DMS 273 (cell line): ENCODE measurements around the gene GIMD1.
"Not testable (repeated sequence)": the region's sequence is repeated elsewhere in the genome, so short reads cannot be mapped to it uniquely, and the experiment has no call there.

ENCODE experiments used
- DNase-seq: peaks from one replicate; lab custom pipeline; 2025; ENCODE audit not compliant: unreplicated experiment; lab: John Stamatoyannopoulos, UW

GIMD1 gene

DNA sequence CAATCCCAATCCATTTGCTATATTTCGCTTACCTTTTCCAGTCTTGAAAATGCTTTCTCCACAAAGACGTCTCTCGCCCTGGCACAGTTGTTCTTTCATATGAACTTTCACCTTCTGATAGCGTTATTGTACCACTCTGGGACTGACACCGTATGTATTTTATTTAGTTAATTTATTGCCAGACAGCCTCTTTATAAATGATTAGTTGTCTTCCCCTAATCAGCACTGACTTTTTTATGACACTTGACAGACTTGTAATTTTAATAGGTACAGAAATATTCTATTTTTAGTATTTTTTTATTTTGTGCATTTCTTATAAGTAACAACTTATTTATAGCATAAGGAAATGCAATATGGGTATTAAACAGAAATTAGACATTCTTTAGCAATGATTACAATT lies at the start of gene GIMD1:
Gene GIMD1 (minus strand): TSS at position 101 of the 400 bp plus-strand sequence. CDS start 1,343 bp downstream, outside the sequence.
- DNase-seq, result no peak

DNA sequence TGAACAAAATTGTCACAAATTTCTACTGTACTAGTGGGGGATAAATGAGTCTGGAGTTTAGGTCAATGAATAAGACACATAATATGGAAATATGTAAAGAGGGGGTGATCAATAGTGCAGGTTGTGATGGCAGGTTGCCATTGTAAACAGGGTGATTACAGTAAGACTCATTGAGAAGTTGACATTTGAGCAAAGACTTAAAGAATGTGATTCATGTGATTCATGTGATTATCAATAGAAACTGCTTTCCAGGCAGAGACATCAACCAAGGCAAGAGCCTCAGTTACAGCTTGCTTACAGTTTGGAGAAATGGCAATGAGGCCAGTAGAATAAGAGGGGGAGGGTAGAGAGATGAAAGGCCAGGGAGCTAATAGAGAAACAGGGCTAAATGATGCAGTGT lies 45.8 kb upstream of the GIMD1 start:
- no peak for DNase-seq

DNA sequence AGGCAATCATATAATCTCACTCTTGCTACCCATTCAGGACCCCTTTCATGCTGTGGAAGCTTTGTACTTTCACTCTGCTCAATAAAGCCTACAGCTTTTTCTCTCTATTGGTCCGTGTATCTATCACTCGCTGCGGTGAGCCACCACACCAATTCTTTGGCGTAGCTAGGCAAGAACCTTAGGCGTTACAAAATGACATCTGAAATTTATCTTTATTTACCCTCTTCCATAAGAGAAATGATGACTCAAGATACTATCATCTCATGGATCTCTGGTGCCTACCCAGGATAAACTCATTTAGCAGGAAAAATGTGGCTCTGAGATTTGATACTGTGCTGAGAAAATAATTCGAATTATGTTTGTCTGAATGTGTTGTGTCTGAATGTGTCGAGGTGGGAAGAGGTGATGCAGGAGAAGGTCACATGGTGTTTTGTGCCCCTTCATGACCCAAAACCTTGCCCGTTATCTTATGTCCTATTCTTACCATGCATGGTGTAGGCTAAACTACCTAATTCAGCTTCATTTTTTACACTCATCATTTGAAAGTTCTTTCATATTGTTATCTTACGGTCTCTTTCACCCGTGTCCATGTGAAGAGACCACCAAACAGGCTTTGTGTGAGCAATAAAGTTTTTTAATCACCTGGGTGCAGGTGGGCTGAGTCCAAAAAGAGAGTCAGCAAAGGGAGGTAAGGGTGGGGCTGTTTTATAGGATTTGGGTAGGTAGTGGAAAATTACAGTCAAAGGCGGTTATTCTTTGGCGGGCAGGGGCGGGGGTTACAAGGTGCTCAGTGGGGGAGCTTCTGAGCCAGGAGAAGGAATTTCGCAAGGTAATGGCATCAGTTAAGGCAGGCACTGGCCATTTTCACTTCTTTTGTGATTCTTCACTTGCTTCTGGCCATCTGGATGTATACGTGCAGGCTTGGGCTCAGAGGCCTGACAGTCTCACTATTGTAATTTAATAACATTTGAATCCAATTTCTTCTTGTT lies 41.6 kb upstream of the GIMD1 start:
- DNase-seq, result no peak

DNA sequence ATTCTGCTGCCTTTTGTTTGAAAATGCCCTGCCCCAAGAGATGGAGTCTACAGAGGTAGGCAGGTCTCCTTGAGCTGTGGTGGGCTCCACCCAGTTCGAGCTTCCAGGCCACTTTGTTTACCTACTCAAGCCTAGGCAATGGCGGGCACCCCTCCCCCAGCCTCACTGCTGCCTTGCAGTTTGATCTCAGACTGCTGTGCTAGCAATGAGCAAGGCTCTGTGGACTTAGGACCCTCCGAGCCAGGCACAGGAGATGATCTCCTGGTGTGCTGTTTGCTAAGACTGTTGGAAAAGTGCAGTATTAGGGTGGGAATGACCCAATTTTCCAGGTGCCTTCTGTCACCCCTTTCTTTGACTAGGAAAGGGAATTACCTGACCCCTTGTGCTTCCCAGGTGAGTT lies 39.4 kb upstream of the GIMD1 start:
- DNase-seq, result not testable (repeated sequence)

DNA sequence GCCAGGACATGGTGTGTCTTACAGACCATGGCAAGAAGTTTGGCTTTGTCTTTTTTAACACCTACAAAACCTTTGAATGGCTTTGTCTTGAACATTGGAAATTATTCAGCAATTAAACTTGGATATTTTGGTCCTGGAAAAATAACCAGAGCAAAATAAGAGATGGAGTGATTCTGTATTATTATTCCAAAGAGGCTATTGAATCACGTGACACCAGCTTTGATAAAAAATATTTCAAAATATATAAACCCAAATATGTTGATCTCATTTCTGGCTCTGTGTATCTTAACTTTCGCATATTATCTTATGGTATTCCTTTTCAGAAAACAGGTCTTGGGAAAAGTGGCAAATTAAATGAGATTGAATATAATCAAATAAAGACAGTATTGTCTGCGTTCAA lies 32.6 kb upstream of the GIMD1 start:
- no peak for DNase-seq

DNA sequence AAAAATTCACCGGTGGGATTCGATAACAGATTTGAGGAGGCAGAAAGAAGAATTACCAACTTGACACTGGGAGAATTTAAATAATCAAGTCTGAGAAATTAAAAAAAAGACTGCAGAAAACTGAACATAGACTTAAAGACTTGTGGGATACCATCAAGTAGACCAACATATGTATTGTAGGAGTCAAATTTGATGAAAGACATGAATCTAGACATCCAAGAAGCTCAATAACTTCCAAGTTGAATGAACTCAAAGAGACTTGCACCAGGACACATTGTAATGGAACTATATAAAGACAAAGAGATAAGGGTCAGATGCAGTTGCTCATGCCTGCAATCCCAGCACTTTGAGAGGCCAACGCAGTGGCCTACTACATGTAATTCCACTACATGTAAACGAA lies 30.3 kb upstream of the GIMD1 start:
- not testable (repeated sequence) for DNase-seq

DNA sequence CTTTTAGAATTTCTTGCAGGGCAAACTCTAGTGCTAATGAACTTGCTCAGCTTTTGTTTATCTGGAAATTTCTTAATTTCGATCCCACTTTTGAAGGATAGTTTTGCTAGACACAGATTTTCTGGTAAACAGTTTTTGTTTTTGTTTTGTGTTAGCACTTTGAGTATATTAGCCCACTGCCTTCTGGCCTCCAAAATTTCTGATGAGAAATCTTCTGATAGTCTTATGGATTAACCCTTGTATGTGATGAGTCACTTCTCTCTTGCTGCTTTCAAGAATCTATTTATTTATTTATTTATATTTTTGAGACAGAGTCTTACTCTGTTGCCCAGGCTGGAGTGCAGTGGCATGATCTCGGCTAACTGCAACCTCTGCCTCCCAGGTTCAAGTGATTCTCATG lies 27.0 kb upstream of the GIMD1 start:
- DNase-seq, result no peak

DNA sequence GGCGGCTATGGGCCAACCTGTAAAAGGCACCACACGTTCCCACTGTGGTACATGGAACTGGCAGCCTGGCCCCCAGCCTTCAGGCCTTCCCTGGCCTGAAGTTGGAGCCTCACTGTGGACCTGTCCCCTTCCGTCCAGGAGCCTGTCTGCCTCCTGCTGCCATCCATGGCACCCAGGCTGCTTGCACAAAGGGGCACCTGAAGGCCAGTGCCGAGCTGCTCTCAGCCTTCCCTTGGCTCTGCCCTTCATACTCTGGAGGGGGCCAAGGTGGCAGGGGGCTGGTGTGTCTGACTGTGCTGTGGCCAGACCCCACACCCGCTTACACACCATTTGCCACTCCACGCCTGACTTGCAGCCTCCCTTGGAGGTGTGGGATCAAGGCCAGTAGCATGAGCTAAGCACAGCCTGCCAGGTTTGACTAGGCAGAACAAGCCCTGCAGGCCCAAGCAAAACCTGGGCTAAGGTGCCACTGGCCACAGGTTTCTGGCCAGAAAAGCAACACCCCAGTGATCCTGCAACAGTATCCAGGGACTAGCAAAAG lies 17.3 kb upstream of the GIMD1 start:
- no peak for DNase-seq

DNA sequence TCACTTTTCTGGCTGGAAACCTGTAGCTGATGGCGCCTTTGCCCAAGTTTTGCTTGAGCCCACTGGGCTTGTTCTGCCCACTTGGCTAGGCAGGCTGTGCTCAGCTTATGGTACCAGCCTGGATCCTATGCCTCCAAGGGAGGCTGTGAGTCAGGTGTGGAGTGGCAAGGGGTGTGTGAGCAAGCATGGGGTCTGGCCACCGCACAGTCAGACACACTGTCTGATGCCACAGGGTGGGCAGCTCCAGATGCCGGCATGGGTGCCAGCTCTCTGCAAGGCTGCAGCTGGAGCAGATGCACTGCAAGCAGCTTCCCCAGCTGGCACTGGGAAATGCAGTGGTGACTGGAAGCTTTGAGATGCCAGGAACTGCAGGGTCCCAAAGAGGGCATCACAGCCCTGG lies 16.3 kb upstream of the GIMD1 start:
- no peak for DNase-seq

DNA sequence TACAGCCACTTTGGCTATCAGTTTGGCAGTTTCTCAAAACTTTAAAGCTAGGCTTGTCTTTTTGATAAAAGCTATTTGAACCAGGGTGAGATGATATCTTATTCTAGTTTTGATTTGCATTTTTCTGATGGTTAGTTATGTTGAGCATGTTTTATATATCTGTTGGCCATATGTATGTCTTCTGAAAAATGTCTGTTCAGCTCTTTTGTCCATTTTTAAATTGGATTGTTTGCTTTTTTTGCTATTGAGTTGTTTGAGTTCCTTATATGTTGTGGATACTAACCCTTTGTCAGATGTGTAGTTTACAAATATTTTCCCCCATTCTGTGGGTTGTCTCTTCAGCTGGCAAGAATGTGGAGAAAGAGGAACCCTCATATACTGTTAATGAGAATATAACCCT lies 11.6 kb upstream of the GIMD1 start:
- DNase-seq, result no peak

DNA sequence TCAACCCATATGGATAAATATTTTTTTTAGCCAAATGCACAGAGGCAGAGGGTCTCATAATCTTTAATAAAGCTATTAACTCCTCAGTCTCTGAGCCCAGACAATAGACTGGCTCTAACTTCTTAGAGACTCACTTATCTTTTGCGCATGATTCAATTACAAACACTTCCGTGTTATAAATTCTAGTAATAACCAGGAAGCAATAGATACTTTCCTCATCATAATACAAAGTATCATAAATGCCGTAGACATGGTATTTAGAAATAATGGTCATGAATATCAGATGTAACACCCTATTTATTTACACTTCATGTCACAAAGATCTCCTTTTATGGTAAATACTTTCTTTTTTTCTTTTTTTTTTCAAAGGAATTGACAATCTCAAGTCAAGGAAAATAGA lies 4.4 kb upstream of the GIMD1 start:
- DNase-seq, result no peak

DNA sequence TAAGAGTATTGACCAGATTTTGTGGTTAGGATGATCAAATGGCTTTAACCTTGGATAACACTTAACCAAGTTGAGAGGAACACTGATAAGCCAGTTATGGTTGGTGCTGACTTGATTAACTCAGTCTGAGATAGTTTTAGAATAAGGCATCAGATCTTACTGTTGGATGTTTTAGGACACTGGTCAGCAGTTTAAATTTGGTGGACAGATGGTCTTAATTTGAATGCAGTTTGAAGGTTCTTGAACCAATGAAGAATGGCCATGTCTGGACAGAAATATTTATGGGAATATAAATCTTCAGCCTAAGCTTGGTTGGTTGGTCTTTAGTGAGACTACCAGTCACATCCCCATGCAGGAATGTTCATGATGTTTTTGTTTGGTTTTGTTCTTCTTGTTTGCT lies 2.6 kb upstream of the GIMD1 start:
- DNase-seq, result no peak

DNA sequence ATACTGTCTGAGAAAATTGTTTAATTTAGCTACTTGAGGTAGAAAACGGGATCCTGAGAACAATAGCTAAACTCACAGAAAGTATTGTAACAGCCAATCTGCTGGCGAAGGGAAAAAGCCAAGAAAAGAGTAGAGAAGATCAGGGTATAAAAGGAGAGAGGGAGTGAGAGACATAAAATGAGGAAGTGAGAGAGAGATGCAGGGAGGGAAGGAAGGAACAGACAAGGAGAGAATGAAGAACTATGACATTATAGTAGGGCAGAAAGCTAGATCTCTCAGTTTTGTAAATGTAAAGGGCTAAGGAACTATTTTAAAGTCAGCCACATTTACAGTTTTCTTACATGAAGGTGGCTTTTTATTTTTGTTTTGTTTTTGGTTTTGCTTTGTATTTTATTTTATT lies 1.6 kb upstream of the GIMD1 start:
- DNase-seq, result no peak

DNA sequence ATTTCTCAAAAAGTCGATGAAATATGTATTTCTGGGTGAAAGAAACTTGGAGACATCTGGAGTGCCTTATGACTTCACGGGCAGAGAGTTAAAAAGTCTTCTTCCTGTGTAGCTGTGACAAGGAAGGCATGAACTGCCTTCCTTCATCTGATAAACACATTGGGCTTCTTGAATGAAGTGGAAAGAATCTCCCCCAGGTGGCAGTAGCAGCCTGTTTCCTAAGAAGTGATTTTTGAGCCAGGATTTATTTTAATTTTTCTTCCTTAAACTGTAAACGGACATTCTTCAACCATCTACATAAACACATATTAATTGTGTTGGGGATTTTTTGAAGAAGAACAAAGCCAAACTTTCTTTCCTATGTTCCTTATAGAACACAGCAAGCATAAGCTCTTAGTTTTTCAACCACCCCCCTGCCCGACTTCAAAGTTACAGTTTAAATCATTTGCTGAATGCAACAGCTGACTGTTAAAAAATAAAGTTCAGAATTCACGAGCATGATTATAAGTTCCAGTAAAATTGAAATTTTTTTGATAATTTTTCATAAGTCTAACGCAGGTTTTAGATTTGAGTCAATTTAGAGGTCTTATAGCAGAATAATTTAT lies 980 bp upstream of the GIMD1 start:
- peak; percentile 64 for DNase-seq

DNA sequence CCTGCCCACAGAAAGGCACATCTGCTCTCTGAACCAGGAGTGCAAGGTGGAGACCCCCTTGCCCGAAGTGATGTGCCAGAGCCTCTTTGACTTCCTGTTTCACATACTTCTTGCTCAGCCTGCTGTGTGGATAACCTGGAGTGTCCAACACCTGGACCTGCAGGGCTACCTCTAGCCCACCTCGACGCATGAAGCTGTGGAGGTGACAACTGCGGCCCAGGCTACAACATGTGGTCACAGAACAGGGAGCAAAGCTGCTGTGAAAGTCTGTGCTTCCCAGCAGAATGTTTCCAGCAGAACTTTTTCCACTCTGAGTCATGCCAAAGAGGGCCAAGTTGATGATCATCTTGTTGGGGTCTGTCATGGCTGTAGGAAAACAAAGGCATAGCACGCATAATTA lies 1.5 kb downstream of the GIMD1 start:
- no peak for DNase-seq

DNA sequence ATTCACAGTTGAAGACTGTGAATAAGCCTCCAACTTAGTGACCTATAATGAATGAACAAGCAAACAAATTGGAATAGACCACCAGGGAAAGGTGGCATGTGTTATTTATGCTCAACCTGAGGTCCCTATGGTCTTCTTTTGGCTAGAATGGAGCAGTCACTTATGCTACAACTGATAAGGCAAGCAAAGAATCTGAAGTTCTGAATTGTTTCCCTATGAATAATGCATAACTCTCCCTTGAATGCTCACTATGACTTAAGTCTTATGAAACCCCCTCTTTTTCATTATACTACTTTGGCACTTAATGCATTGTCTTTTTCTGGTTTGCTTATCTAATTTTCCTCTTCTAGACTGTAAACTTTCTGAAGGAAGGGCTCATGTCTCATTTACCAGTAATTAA lies 2.6 kb downstream of the GIMD1 start:
- no peak for DNase-seq

DNA sequence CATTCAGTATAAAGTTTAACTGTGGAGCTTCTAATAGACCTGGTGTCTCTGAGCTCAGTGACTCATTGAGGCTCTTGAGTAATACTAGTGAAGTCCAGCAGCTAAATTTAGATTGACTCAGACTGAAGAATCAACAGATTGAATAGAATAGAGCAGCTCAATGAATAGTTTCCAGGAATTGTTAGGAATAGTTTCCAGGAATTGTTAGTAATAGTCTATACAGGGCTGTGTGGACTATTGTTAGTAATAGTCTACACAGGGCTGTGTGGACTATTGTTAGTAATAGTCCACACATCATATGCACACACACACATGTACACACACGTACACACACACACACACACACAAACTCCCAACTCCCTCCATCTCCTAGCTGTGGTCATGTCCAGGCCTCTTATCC lies 3.0 kb downstream of the GIMD1 start:
- DNase-seq, result no peak

DNA sequence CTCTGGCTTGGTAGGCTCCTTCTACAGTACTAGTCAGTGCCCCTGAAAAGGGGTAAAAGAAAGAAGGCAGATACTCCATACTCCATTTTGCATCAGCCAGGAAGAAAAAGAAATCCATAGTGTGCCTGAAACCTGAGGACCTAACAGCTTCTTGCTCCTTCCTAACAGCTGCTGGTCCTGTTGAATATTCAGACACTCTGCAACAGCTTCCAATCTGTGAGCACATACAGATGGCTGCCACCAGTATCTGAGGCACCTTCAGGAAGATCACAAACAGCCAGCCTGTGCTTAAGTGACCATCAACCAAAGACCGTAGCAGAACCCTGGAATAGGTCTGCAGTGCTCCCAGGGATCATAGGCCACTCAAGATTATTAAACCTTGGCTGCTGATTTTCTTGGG lies 4.3 kb downstream of the GIMD1 start:
- DNase-seq, result peak; percentile 68

DNA sequence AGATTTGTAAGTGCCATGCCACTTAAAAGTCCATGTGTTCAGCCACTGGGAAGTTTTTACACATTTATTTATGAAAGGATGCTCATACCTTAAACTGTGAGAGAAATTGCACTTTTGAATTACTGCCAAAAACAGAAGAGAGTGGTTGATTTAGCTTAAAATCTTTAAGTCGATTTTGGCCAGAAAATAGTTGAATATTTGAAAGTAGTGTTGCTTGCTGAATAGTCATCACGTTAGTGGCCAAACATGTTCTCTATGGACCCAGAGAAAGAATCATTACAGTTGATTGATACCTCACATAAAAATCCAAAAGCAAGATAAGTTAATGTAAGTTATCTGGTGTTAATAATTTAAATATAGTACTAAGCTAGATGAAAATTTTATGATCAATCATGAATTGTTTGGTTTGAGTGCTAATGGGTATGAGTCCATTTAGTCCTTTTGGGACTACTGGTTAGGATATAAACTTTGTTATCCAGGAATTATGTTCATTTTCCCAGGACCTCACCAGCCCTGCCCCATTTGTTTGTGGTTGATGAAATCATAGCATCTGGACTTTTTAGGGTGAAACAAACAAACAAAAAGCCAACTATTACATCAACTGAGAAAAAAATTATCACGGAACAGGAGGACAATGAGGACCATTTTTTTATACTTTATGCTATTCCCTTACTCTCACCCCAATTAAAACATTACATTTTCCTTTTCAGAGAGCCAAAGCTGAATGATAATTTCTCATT lies 6.3 kb downstream of the GIMD1 start:
- DNase-seq, result no peak

DNA sequence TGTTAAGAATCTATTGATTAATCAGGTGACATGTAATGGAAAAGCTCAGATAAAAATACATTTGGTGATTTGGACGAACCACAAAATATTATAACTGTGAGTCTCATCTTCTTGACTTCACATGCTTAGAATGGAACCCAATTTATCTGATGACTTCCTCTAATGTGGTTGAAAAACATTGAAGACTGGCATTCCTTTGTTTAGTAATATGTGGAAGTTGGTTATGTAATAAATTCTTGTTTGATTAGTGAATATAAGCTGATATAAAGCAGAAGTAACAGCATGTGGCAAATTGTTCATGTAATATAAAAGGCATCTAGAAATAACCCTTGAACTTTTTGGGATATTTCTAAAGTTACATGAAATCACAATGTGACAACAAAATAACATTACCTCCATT lies 9.7 kb downstream of the GIMD1 start:
- DNase-seq, result no peak

DNA sequence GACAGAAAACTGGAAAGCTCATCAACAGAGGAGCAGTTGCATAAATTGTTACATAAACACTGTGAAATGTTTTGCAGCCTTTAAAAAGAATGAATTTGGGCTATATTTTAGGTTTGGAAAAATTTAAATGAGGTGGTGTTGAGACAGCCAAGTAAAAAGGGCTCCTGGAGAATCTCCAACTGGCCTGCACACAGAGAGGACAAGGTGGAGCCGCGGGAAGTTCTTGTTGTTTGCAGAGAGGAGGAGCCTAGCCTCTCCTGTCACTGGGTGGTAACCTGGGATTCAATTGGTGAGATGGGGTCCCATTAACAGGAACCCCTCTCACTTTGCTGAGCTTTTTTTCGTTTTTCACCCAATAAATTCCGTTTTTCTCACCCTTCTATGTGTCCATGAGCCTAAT lies 13.4 kb downstream of the GIMD1 start:
- DNase-seq, result no peak

DNA sequence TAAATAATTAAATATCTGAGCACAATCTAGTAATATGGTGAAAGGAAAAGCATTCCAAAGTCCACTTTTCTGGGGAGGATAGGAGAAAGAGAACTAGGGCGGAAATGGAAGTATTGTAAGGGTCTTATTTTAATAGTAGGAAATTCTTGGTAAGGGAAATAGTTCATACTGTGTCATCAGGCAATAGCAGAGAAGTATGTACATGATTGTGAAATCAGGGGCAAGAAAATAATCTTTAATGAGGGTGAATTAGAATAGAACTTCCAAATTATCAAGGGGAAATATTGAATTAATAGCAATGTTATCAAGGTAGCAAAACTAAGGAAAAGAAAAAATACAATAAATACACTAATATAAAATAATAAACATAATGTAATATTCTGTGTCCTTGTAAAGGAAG lies 14.8 kb downstream of the GIMD1 start:
- DNase-seq, result no peak
